HG02642 (cell line): ENCODE results near the gene HLA-DQA1.
A peak's percentile ranks its signal among the peaks of the same experiment; 100 is the strongest.
"Not testable (repeated sequence)": the region's sequence is repeated elsewhere in the genome, so short reads cannot be mapped to it uniquely, and the experiment has no call there.

Experiments used
- ATAC-seq: cut with Tn5 transposase; IDR thresholded peaks from one replicate; pipeline ENCODE4 v1.9.1; 2021; ENCODE audit warnings: mild to moderate bottlenecking; ENCODE audit not compliant: unreplicated experiment, poor library complexity

Gene HLA-DQA1

GRCh38 chr6:32621372-32621771, 15.8 kb upstream of the HLA-DQA1 start:
- no peak for ATAC-seq

- peak; percentile 63 for ATAC-seq
Measured at GRCh38 chr6:32622545-32623401, 14.4 kb upstream of the HLA-DQA1 start.

GRCh38 chr6:32623693-32624092, 13.5 kb upstream of the HLA-DQA1 start:
- peak; percentile 30 for ATAC-seq

GRCh38 chr6:32624565-32624964, 12.6 kb upstream of the HLA-DQA1 start:
- no peak for ATAC-seq

GRCh38 chr6:32625137-32625536, 12.1 kb upstream of the HLA-DQA1 start:
- no peak for ATAC-seq

GRCh38 chr6:32627249-32627648, 10.0 kb upstream of the HLA-DQA1 start:
- no peak for ATAC-seq

GRCh38 chr6:32627831-32628230, 9.4 kb upstream of the HLA-DQA1 start:
- peak; percentile 32 for ATAC-seq

- ATAC-seq = not testable (repeated sequence)
Measured at GRCh38 chr6:32629793-32630192, 7.4 kb upstream of the HLA-DQA1 start.

- ATAC-seq = no peak
Measured at GRCh38 chr6:32635526-32636123, 1.6 kb upstream of the HLA-DQA1 start.

- ATAC-seq = no peak
Measured at GRCh38 chr6:32637883-32638282, 677 bp downstream of the HLA-DQA1 start.

- ATAC-seq = no peak
Measured at GRCh38 chr6:32638532-32639219, 1.5 kb downstream of the HLA-DQA1 start.

GRCh38 chr6:32639440-32640394, 2.5 kb downstream of the HLA-DQA1 start:
- ATAC-seq = no peak

GRCh38 chr6:32641122-32641521, 3.9 kb downstream of the HLA-DQA1 start:
- ATAC-seq = no peak

GRCh38 chr6:32641785-32642719, 4.8 kb downstream of the HLA-DQA1 start:
- not testable (repeated sequence) for ATAC-seq

GRCh38 chr6:32642720-32643106, 5.5 kb downstream of the HLA-DQA1 start:
- no peak for ATAC-seq

GRCh38 chr6:32643904-32644303, 6.7 kb downstream of the HLA-DQA1 start:
- ATAC-seq = no peak

GRCh38 chr6:32645047-32645703, 8.0 kb downstream of the HLA-DQA1 start:
- no peak for ATAC-seq

- no peak for ATAC-seq
Measured at GRCh38 chr6:32655203-32655710, 18.1 kb downstream of the HLA-DQA1 start.
